Testis (tissue), 3 donors: ENCODE results near the gene GRIK4. TPM values are rescaled to one million over a fixed set of nuclear protein-coding genes. Genes with fewer than 3 reads are reported as not detected.

Source experiments
- DNase-seq: peaks from one replicate; pipeline ENCODE4 v3.0.0-alpha.2; 2019
- H3K27ac ChIP-seq, 2 donors: fragments of 200-600 bp; sonication (generic); one replicate each; pipeline ENCODE4 v1.5.1; 2019
- H3K27me3 ChIP-seq: fragments of 200-600 bp; sonication (generic); one replicate; pipeline ENCODE4 v1.5.1; 2019
- H3K36me3 ChIP-seq: fragments of 200-600 bp; sonication (generic); one replicate; pipeline ENCODE4 v1.5.1; 2017; ENCODE audit warnings: low read depth; ENCODE audit errors: missing control alignments
- H3K4me1 ChIP-seq: fragments of 200-600 bp; sonication (generic); one replicate; pipeline ENCODE4 v1.5.1; 2019
- H3K4me3 ChIP-seq, 2 donors: fragments of 200-600 bp; sonication (generic); one replicate each; pipeline ENCODE4 v1.5.1; 2017 to 2019
- H3K9me3 ChIP-seq: fragments of 200-600 bp; sonication (generic); one replicate; pipeline ENCODE4 v1.5.1; 2017
- CTCF ChIP-seq, 3 experiments: fragments of 450-650 bp in 2 of 3; fragments of 200-600 bp in 1 of 3; sonication (generic) in 1 of 3; IDR thresholded peaks; one replicate each; pipeline ENCODE4 v1.5.1; 2016 to 2019; ENCODE audit warnings: antibody characterized with exemption in 3 of 3, mild to moderate bottlenecking in 2 of 3, moderate library complexity in 1 of 3
- POLR2A ChIP-seq: fragments of 450-650 bp; IDR thresholded peaks from one replicate; pipeline ENCODE4 v1.6.1; 2017; ENCODE audit warnings: antibody characterized with exemption, mild to moderate bottlenecking, moderate library complexity
- WGBS, 2 donors: methylation state at CpG; one replicate each; pipeline ENCODE4 v1.1.5; 2018; 5-methylcytosine and 5-hydroxymethylcytosine counted together
- intact Hi-C: fragments of 100-400 bp; cut with DNase I; formaldehyde crosslinking; loops from one replicate; pipeline ENCODE4 v1.15.1; 2023; ENCODE audit warnings: low total_unique reads
- polyA plus RNA-seq: library from polyadenylated mRNA; stranded (reverse); fragments of 350-450 nt; fragmentation: Illumina TruSeq; extraction: RNeasy Lipid Tissue Mini Kit (QIAGEN cat#74804); gene quantifications from one replicate; pipeline ENCODE4 v1.2.3, GENCODE V29; 2014; ENCODE audit warnings: low read depth, low replicate concordance; ENCODE audit not compliant: insufficient read depth
- total RNA-seq, 2 donors: library from RNA; depleted of rRNA; stranded (reverse); fragments of >200 nt; gene quantifications; one replicate each; pipeline ENCODE4 v1.2.3, GENCODE V29; 2016

Gene GRIK4
- total and polyA plus RNA-seq, 3 donors from 2014 or later = 2.6 to 3.0 (median 2.6) TPM

DNA sequence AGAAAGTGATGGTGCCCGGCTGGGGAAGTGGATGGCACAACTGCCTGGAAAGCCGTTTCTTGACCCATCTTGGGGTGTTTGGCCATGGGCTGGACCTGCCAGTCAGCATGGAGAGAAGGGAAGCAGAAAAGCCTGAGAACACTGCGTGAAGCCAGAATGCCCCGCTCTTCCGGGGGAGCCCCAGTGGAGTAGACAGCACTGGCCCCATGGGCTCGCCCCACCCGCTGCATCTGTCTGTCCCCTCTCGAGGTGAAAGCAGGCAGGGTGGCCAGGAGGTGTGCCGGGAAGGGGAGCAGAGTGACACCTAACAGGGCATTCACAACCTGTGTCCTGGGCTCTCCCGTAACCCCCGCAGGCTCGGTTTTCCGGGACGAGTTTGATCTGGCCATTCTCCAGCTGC lies 455.3 kb downstream of the GRIK4 start:
- no peaks in the 10 kb centered on the region for H3K27me3 ChIP-seq
- WGBS, 2 donors = 88 to 89% methylated on average over 14 of the region's 14 CpGs
- H3K9me3 ChIP-seq = no peaks in the 10 kb centered on the region
- H3K27ac ChIP-seq = no peak overlapping the region
- intact Hi-C loops = no loop called here
- TF ChIP-seq POLR2A (no peak), CTCF (IDR thresholded peaks at IDR 0.05) (no peak)
- H3K4me1 ChIP-seq = no peaks in the 10 kb centered on the region
- no peaks in the 10 kb centered on the region for H3K36me3 ChIP-seq
- DNase-seq = no peak
- no peak overlapping the region for H3K4me3 ChIP-seq

DNA sequence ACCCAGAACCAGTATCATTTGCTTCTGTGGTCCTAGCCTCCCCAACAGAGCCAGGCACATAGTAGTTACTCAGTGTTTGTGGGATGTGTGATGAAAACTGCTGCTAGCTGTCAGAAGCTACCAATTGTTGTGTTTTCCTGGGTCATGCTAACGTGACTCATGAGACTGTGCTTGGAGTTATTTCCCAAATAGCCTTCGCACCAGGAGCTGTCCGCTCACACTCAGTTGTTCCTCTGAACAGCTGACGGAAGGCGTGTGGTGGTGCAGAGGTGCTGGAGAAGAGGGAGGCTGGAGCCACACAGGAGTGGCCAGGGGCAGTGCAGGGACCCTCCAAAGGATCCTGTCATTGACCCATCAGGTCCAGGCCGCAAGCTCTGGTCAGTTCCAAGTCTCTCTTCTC lies 458.4 kb downstream of the GRIK4 start:
- H3K4me1 ChIP-seq = no peaks in the 10 kb centered on the region
- no peak for DNase-seq
- H3K36me3 ChIP-seq = no peaks in the 10 kb centered on the region
- intact Hi-C loops = no loop called here
- H3K4me3 ChIP-seq = no peak overlapping the region
- TF ChIP-seq CTCF (IDR thresholded peaks at IDR 0.05) (no peak), POLR2A (no peak)
- H3K27ac ChIP-seq = no peak overlapping the region
- H3K9me3 ChIP-seq = no peaks in the 10 kb centered on the region
- 91 to 97% methylated on average over 6 of the region's 6 CpGs for WGBS, 2 donors
- no peaks in the 10 kb centered on the region for H3K27me3 ChIP-seq

- no peaks in the 10 kb centered on the region for H3K27me3 ChIP-seq
- no peak for DNase-seq
- 88 to 92% methylated on average over 4 of the region's 4 CpGs for WGBS, 2 donors
- H3K27ac ChIP-seq = no peak overlapping the region
- intact Hi-C loops = no loop called here
- H3K4me3 ChIP-seq = no peak overlapping the region
- TF ChIP-seq CTCF (IDR thresholded peaks at IDR 0.05) = no peak
- TF ChIP-seq POLR2A = no peak
- H3K4me1 ChIP-seq = no peaks in the 10 kb centered on the region
- no peaks in the 10 kb centered on the region for H3K9me3 ChIP-seq
- H3K36me3 ChIP-seq = no peaks in the 10 kb centered on the region
Measured at GRCh38 chr11:120971825-120972224, 460.3 kb downstream of the GRIK4 start.

DNA sequence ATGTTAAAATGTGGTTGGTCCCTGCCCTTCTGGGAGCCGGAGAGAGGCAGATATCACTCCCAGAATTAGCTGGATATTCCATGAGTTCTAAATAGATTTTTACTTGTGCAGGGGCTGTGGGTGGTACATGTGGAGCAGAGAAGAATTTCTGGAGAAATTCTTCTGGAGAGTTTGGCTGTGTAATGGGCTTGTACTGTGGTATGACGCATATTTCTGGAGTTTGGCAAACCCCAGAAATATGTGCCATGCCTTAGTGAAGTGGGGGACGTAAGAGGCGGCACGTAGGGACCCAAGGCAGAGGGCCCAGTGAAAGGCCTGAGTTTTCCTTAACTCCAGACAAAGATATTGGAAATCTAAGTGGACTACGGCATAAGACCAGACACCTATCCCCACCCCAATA lies 461.1 kb downstream of the GRIK4 start:
- no peak overlapping the region for H3K27ac ChIP-seq
- no peaks in the 10 kb centered on the region for H3K4me1 ChIP-seq
- H3K4me3 ChIP-seq = no peak overlapping the region
- no peaks in the 10 kb centered on the region for H3K27me3 ChIP-seq
- H3K36me3 ChIP-seq = no peaks in the 10 kb centered on the region
- 94 to 95% methylated on average over 6 of the region's 6 CpGs for WGBS, 2 donors
- TF ChIP-seq POLR2A = no peak
- no peak for TF ChIP-seq CTCF (IDR thresholded peaks at IDR 0.05)
- intact Hi-C loops = no loop called here
- no peaks in the 10 kb centered on the region for H3K9me3 ChIP-seq
- no peak for DNase-seq

- H3K4me1 ChIP-seq = no peaks in the 10 kb centered on the region
- no peak overlapping the region for H3K4me3 ChIP-seq
- no peaks in the 10 kb centered on the region for H3K9me3 ChIP-seq
- 78 to 83% methylated on average over 7 of the region's 7 CpGs for WGBS, 2 donors
- intact Hi-C loops = no loop called here
- no peaks in the 10 kb centered on the region for H3K36me3 ChIP-seq
- H3K27me3 ChIP-seq = no peaks in the 10 kb centered on the region
- TF ChIP-seq CTCF (IDR thresholded peaks at IDR 0.05) = no peak
- no peak for TF ChIP-seq POLR2A
- no peak overlapping the region for H3K27ac ChIP-seq
- no peak for DNase-seq
Measured at GRCh38 chr11:120973501-120973900, 462.0 kb downstream of the GRIK4 start.
